CD4-positive, alpha-beta T cell (primary cell): ENCODE results near the gene STAMBPL1. TPM values are rescaled to one million over a fixed set of nuclear protein-coding genes. Genes with fewer than 3 reads are reported as not detected.
A peak's percentile ranks its signal among the peaks of the same experiment; 100 is the strongest.

Source experiments
- ATAC-seq: fragments of 200-7000 bp; cut with Tn5 transposase; one replicate; pipeline ENCODE4 v1.10.0; 2022; ENCODE audit warnings: mild to moderate bottlenecking; ENCODE audit not compliant: poor library complexity
- CTCF ChIA-PET: fragments of 350-600 bp; sonication (Branson Sonifier 250); formaldehyde crosslinking; loops from one replicate; lab custom pipeline; 2021; ENCODE audit warnings: antibody characterized with exemption, inconsistent platforms; lab: Charles Lee
- POLR2A ChIA-PET: fragments of 350-600 bp; sonication (Branson Sonifier 250); formaldehyde crosslinking; loops from one replicate; lab custom pipeline; 2021; ENCODE audit warnings: antibody characterized with exemption, inconsistent platforms; lab: Charles Lee
- DNase-seq, 14 experiments: peaks; one replicate each; pipeline ENCODE4 v3.0.0-alpha.2; 2013 to 2020; ENCODE audit warnings: mixed read lengths in 2 of 14
- H3K27ac ChIP-seq, 2 donors: one replicate each; pipeline versions ENCODE4 v1.5.1 to v1.7.0; 2013; ENCODE audit warnings: low read length in 2 of 2, low read depth in 1 of 2, mild to moderate bottlenecking in 1 of 2
- H3K27me3 ChIP-seq, 2 experiments: 1 replicate in 1 of 2; 2 replicates in 1 of 2; pipeline versions ENCODE4 v1.6.1 to v1.7.0; 2013; ENCODE audit warnings: low read length in 2 of 2, control low read depth in 1 of 2, mild to moderate bottlenecking in 1 of 2, moderate library complexity in 1 of 2; ENCODE audit not compliant: insufficient read depth in 2 of 2, control insufficient read depth in 1 of 2
- H3K36me3 ChIP-seq: one replicate; pipeline ENCODE4 v1.6.1; 2013; ENCODE audit warnings: low read length, control low read depth; ENCODE audit not compliant: insufficient read depth
- H3K4me1 ChIP-seq: one replicate; pipeline ENCODE4 v1.6.1; 2013; ENCODE audit warnings: low read length, control low read depth; ENCODE audit not compliant: insufficient read depth
- H3K4me3 ChIP-seq: one replicate; pipeline ENCODE4 v1.5.1; 2013; ENCODE audit warnings: mild to moderate bottlenecking, low read length, moderate library complexity
- H3K9me3 ChIP-seq, 2 experiments: 1 replicate in 1 of 2; 2 replicates in 1 of 2; pipeline versions ENCODE4 v1.6.1 to v1.7.0; 2013; ENCODE audit warnings: low read length in 2 of 2, mild to moderate bottlenecking in 2 of 2, control low read depth in 1 of 2, moderate library complexity in 1 of 2; ENCODE audit not compliant: control insufficient read depth in 1 of 2, insufficient read depth in 1 of 2
- H3K27ac Mint-ChIP-seq: one replicate; pipeline ENCODE4 v1.8.0; 2020; ENCODE audit warnings: mixed read lengths
- H3K27me3 Mint-ChIP-seq: one replicate; pipeline ENCODE4 v1.8.0; 2021; ENCODE audit warnings: mixed read lengths
- H3K36me3 Mint-ChIP-seq: one replicate; pipeline ENCODE4 v1.8.0; 2021; ENCODE audit warnings: low read depth, mixed read lengths
- H3K4me1 Mint-ChIP-seq: one replicate; pipeline ENCODE4 v1.8.0; 2021; ENCODE audit warnings: low read depth, mixed read lengths
- H3K4me3 Mint-ChIP-seq: one replicate; pipeline ENCODE4 v1.8.0; 2020; ENCODE audit warnings: mild to moderate bottlenecking, mixed read lengths
- H3K9me3 Mint-ChIP-seq: one replicate; pipeline ENCODE4 v1.8.0; 2020; ENCODE audit warnings: mixed read lengths
- CTCF ChIP-seq: fragments of 200-600 bp; IDR thresholded peaks from one replicate; pipeline ENCODE4 v1.8.0; 2022; ENCODE audit warnings: antibody characterized with exemption, mild to moderate bottlenecking
- intact Hi-C, 2 experiments: fragments of 100-400 bp; cut with DNase I in 1 of 2; cut with micrococcal nuclease in 1 of 2; formaldehyde crosslinking; loops; one replicate each; pipeline versions ENCODE4 v1.15.1 to v1.9.0; 2023 to 2025; cut with DNase I, micrococcal nuclease
- total RNA-seq, 174 experiments: library from RNA in 2 of 174; stranded (reverse) in 2 of 174; gene quantifications; one replicate each; pipeline ENCODE4 v1.2.3 and lab custom pipeline; 2021 to 2026

The STAMBPL1 gene
- total RNA-seq, 2 experiments from 2014 or later: 23.7 to 26.7 TPM

- Histone ChIP-seq H3K27me3 (no peaks in the 10 kb centered on the region), H3K4me3 (no peak overlapping the region), H3K4me1 (no peaks in the 10 kb centered on the region), H3K27ac (no peak overlapping the region), H3K9me3 (no peaks in the 10 kb centered on the region), H3K36me3 (no peaks in the 10 kb centered on the region)
- Mint-ChIP-seq H3K4me3 (no peak overlapping the region), H3K36me3 (no peaks in the 10 kb centered on the region), H3K27ac (no peak overlapping the region), H3K4me1 (no peaks in the 10 kb centered on the region), H3K27me3 (no peaks in the 10 kb centered on the region), H3K9me3 (no peaks in the 10 kb centered on the region)
- POLR2A ChIA-PET: interaction anchor here (0.6 kb wide), 1 partner anchor 373 kb away, joined by 3 read pairs; no protein-coding TSS in a partner anchor
- ATAC-seq (no peak), DNase-seq (peak in 2 of 14 experiments; percentile 20 to 28)
- CTCF ChIA-PET: no interaction called here
- intact Hi-C loops: loop anchor here in 1 of 2 experiments (10.0 kb wide), 1 partner anchor 171 kb away; no protein-coding TSS in a partner anchor
- peak; percentile 12 for TF ChIP-seq CTCF
These were observed 14.7 kb upstream of the STAMBPL1 start for GRCh38 chr10:88865281-88865876.

GRCh38 chr10:88866454-88866853, 13.6 kb upstream of the STAMBPL1 start:
- no peaks in the 10 kb centered on the region for H3K9me3 Mint-ChIP-seq
- H3K36me3 ChIP-seq: no peaks in the 10 kb centered on the region
- H3K36me3 Mint-ChIP-seq: no peaks in the 10 kb centered on the region
- H3K27ac ChIP-seq: no peak overlapping the region
- ChIA-PET POLR2A (no interaction called here), CTCF (no interaction called here)
- no peak overlapping the region for H3K4me3 Mint-ChIP-seq
- H3K27me3 Mint-ChIP-seq: no peaks in the 10 kb centered on the region
- intact Hi-C loops: loop anchor here in 1 of 2 experiments (10.0 kb wide), 1 partner anchor 172 kb away; no protein-coding TSS in a partner anchor
- H3K4me1 Mint-ChIP-seq: no peaks in the 10 kb centered on the region
- no peak overlapping the region for H3K4me3 ChIP-seq
- no peak overlapping the region for H3K27ac Mint-ChIP-seq
- H3K27me3 ChIP-seq: no peaks in the 10 kb centered on the region
- ATAC-seq (no peak), DNase-seq (no peak)
- no peak for TF ChIP-seq CTCF
- no peaks in the 10 kb centered on the region for H3K9me3 ChIP-seq
- no peaks in the 10 kb centered on the region for H3K4me1 ChIP-seq

- POLR2A ChIA-PET: interaction anchor here (1.1 kb wide), 1 partner anchor 10 kb away, joined by 3 read pairs; the partner anchor contains the start of gene STAMBPL1
These were observed 10.0 kb upstream of the STAMBPL1 start for GRCh38 chr10:88870089-88870488.

More at GRCh38 chr10:88870089-88870488, 10.0 kb upstream of the STAMBPL1 start:
- no peak for ATAC-seq
- no peak overlapping the region for H3K27ac Mint-ChIP-seq
- no peak overlapping the region for H3K4me3 Mint-ChIP-seq
- Histone ChIP-seq H3K4me3 (no peak overlapping the region), H3K27me3 (no peaks in the 10 kb centered on the region), H3K36me3 (no peaks in the 10 kb centered on the region), H3K27ac (no peak overlapping the region), H3K4me1 (no peaks in the 10 kb centered on the region), H3K9me3 (no peaks in the 10 kb centered on the region)
- intact Hi-C loops: no loop called here
- H3K36me3 Mint-ChIP-seq: no peaks in the 10 kb centered on the region
- no peaks in the 10 kb centered on the region for H3K9me3 Mint-ChIP-seq
- DNase-seq: no peak
- no peaks in the 10 kb centered on the region for H3K27me3 Mint-ChIP-seq
- TF ChIP-seq CTCF: no peak
- CTCF ChIA-PET: interaction anchor here (0.8 kb wide), 1 partner anchor 35 kb away, joined by 3 read pairs; no protein-coding TSS in a partner anchor
- H3K4me1 Mint-ChIP-seq: no peaks in the 10 kb centered on the region
